NCI-H1694 (cell line): ENCODE data around the gene IKBKE.

ENCODE experiments used
- DNase-seq: peaks from one replicate; lab custom pipeline; 2025; lab: John Stamatoyannopoulos, UW

Gene IKBKE

DNA sequence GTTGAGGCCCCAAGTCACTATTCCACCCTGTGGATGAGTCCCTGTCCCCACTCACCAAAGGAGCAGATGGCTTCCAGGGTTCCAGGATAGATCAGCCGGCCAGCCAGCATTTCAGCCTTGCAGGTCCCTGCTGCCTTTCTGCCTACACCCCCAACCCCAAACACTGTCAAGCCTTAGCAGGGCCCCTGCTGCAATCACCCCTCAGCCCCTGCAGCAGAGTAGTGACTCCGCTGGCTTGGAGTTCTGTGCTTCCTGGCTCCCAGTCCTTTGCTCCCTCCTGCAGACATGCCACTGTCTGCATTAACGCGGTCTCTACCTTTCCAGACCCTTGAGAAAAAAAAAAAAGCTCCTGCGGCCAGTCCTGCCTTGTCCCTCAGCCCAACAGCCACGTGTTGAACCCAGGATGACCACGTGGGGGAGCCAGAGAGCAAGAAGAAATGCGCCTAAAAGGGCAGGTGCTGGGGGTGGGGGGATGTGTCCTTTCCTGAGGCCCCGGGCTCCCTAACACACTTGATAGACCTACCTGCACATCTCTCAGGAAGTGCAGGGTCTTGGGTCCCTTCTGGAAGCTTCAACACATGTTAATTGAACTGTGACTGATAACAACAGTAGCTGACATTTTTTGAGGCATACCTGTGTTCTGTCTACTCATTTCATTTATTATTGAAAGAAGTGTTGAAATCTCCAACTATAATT lies 74.4 kb downstream of the IKBKE start:
- peak; percentile 26 for DNase-seq

DNA sequence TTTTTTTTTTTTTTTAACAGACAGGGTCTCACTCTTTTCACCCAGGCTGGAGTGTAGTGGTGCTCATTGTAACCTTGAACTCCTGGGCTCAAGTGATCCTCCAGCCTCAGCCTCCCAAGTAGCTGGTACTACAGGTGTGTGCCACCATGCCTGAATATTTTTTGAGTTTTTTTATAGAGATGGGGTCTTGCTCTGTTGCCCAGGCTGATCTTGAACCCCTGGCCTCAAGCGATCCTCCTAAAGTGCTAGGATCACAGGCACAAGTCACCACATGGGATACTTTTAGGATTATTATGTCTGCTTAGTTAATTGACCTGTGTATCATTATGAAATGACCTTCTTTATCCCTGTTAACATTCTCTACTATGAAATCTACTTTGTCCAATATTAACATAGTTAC lies 75.1 kb downstream of the IKBKE start:
- DNase-seq: no peak
